A673 (cell line): ENCODE measurements around the gene PLD1. TPM values are rescaled to one million over a fixed set of nuclear protein-coding genes. Genes with fewer than 3 reads are reported as not detected.

Experiments
- BruUV-seq: library from RNA; stranded (reverse); fragments of 400-500 nt; replicated peaks from 2 replicates; lab custom pipeline; 2021; lab: Mats Ljungman, UMichigan
- CTCF ChIA-PET: fragments of 300-600 bp; sonication (Branson Sonifier 250); formaldehyde crosslinking; loops from one replicate; lab custom pipeline; 2022; ENCODE audit warnings: antibody characterized with exemption; lab: Charles Lee
- POLR2A ChIA-PET: fragments of 300-600 bp; sonication (Branson Sonifier 250); formaldehyde crosslinking; loops from one replicate; lab custom pipeline; 2022; ENCODE audit warnings: antibody characterized with exemption; ENCODE audit not compliant: low non-redundant PET; lab: Charles Lee
- DNase-seq: peaks from one replicate; pipeline ENCODE4 v3.0.0-alpha.2; 2015; ENCODE audit warnings: low spot score
- H3K27ac ChIP-seq: fragments of 200-600 bp; sonication (generic); 2 replicates; pipeline ENCODE4 v1.5.1; 2016; ENCODE audit warnings: mixed run types, low read depth, mild to moderate bottlenecking, mixed read lengths, antibody characterized with exemption, low read length; ENCODE audit not compliant: poor library complexity, severe bottlenecking
- H3K27me3 ChIP-seq: fragments of 200-600 bp; sonication (generic); replicated peaks from 2 replicates; pipeline ENCODE4 v1.6.1; 2017; ENCODE audit warnings: mixed run types, low read depth, mild to moderate bottlenecking, mixed read lengths, antibody characterized with exemption, low read length; ENCODE audit not compliant: insufficient read depth, poor library complexity
- H3K36me3 ChIP-seq: fragments of 200-600 bp; sonication (generic); 2 replicates; pipeline ENCODE4 v1.6.1; 2016; ENCODE audit warnings: mixed run types, mild to moderate bottlenecking, mixed read lengths, antibody characterized with exemption, low read length; ENCODE audit not compliant: insufficient read depth, poor library complexity, severe bottlenecking
- H3K4me1 ChIP-seq: fragments of 200-600 bp; sonication (generic); 2 replicates; pipeline ENCODE4 v1.6.1; 2017; ENCODE audit warnings: mixed run types, mild to moderate bottlenecking, mixed read lengths, antibody characterized with exemption, low read length; ENCODE audit not compliant: insufficient read depth, poor library complexity, severe bottlenecking
- H3K4me3 ChIP-seq: fragments of 200-600 bp; sonication (generic); 2 replicates; pipeline ENCODE4 v1.5.1; 2016; ENCODE audit warnings: low read depth, mixed run types, mild to moderate bottlenecking, mixed read lengths, low read length; ENCODE audit not compliant: poor library complexity, severe bottlenecking
- H3K9me3 ChIP-seq: fragments of 200-600 bp; sonication (generic); 2 replicates; pipeline ENCODE4 v1.6.1; 2016; ENCODE audit warnings: mixed run types, low read depth, mild to moderate bottlenecking, mixed read lengths, antibody characterized with exemption, low read length; ENCODE audit not compliant: poor library complexity, severe bottlenecking
- CTCF ChIP-seq: fragments of 300-800, 200-600 bp; sonication (generic); conservative IDR thresholded peaks from 2 replicates; pipeline ENCODE4 v1.5.1; 2017; ENCODE audit warnings: low read depth, mild to moderate bottlenecking, antibody characterized with exemption, low read length, moderate library complexity, mixed read lengths
- EZH2 ChIP-seq: fragments of 200-600 bp; sonication (generic); IDR thresholded peaks from 2 replicates; pipeline ENCODE4 v1.6.1; 2017; ENCODE audit warnings: borderline replicate concordance, low read depth, mild to moderate bottlenecking, mixed read lengths, antibody characterized with exemption, low read length; ENCODE audit not compliant: poor library complexity, severe bottlenecking
- intact Hi-C: fragments of 100-400 bp; cut with micrococcal nuclease; formaldehyde crosslinking; loops from one replicate; pipeline ENCODE4 v1.10.0; 2022; ENCODE audit not compliant: unreplicated experiment
- total RNA-seq: library from RNA; stranded (reverse); gene quantifications from 2 replicates; pipeline ENCODE4 v1.2.3, GENCODE V29; 2021

PLD1 gene
- total RNA-seq, 1 experiment from 2014 or later = 3.2 TPM

DNA sequence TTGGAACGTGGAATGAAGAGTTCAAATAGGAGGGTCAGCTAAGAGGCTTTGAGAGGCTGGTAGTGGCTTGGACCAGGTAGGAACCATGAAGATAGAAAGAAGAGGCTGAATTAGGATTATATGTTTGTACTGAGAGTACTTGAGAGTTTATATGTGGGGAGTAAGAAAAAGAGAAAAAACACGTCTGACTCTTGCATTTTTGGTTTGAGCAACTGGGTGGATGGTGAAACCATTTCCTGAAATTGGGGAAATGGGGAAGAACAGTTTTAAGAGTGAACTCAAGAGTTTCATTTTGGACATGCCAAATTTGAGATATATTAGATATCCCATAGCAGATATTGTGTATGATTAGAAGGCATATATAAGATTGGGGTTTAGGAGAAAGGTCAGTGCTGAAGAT, 257.2 kb downstream of the PLD1 start:
- TF ChIP-seq CTCF = no peak
- TF ChIP-seq EZH2 = no peak
- no TSS peak for BruUV-seq
- no peak for DNase-seq
- CTCF ChIA-PET = no interaction called here
- H3K27me3 ChIP-seq = no peaks in the 10 kb centered on the region
- no peaks in the 10 kb centered on the region for H3K4me1 ChIP-seq
- intact Hi-C loops = no loop called here
- POLR2A ChIA-PET = no interaction called here
- H3K27ac ChIP-seq = no peak overlapping the region
- H3K4me3 ChIP-seq = no peak overlapping the region
- H3K9me3 ChIP-seq = no peaks in the 10 kb centered on the region
- no peaks in the 10 kb centered on the region for H3K36me3 ChIP-seq

DNA sequence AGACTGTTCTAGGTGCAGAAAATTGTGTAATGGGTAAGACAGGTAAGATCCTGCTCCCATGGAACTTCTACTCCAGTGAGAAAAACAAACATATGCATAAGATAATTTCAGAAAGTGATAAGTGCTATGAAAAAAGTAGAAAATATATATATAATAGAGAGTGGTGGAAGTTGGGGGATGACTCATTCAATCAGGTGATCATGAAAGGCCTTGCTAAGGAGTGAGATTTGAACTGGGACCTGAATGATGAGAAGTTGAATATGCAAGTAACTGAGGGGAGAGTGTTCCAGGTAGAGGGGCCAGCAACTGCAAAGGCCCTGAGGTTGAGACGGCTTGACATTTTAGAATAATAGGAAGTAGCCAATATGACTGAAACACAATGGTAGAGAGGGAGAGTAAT, 257.8 kb downstream of the PLD1 start:
- Histone ChIP-seq H3K36me3 (no peaks in the 10 kb centered on the region), H3K9me3 (no peaks in the 10 kb centered on the region), H3K4me3 (no peak overlapping the region), H3K27me3 (no peaks in the 10 kb centered on the region), H3K4me1 (no peaks in the 10 kb centered on the region), H3K27ac (no peak overlapping the region)
- POLR2A ChIA-PET = no interaction called here
- TF ChIP-seq EZH2 (no peak), CTCF (no peak)
- intact Hi-C loops = no loop called here
- CTCF ChIA-PET = no interaction called here
- no TSS peak for BruUV-seq
- DNase-seq = no peak

- POLR2A ChIA-PET = no interaction called here
- TF ChIP-seq CTCF (no peak), EZH2 (no peak)
- H3K4me1 ChIP-seq = no peaks in the 10 kb centered on the region
- no peaks in the 10 kb centered on the region for H3K27me3 ChIP-seq
- CTCF ChIA-PET = no interaction called here
- intact Hi-C loops = no loop called here
- H3K9me3 ChIP-seq = no peaks in the 10 kb centered on the region
- no TSS peak for BruUV-seq
- no peak overlapping the region for H3K27ac ChIP-seq
- no peaks in the 10 kb centered on the region for H3K36me3 ChIP-seq
- no peak for DNase-seq
- H3K4me3 ChIP-seq = no peak overlapping the region
Observed at GRCh38 chr3:171551296-171551695, 259.0 kb downstream of the PLD1 start.

Other genes starting within 250 kb of the PLD1 start
- not detected in 2 replicates for gene TMEM212, start 32.9 kb upstream of the PLD1 start, total RNA-seq
- 43.2 and 50.8 TPM in 2 replicates for gene FNDC3B, start 229.1 kb upstream of the PLD1 start, total RNA-seq